ENCODE measurements around the gene NABP2.

The NABP2 gene

DNA sequence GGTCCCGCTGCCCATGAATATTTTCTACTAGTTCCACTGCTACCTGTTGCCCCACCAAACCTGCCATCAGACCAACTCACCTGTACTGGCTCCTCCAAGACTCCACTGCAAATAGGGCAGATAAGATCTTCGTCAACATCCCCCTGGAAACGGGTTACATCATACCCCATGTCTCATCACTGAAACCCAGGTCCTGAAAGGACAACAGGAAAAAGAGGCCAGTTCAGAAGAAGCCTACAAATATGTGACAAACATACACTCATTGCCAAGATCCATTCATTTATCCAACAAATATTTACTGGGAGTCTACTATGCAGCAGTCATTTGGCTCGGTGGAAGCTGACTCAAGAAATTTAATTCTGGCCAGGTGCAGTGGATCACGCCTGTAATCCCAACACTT, 10.3 kb upstream of the NABP2 start:
- DNase-seq (ENCODE audit: low read depth), result no peak
- no peak overlapping the region for H3K4me3 ChIP-seq (ENCODE audit: low read depth, low read length)
- TF ChIP-seq, protein P1, sequence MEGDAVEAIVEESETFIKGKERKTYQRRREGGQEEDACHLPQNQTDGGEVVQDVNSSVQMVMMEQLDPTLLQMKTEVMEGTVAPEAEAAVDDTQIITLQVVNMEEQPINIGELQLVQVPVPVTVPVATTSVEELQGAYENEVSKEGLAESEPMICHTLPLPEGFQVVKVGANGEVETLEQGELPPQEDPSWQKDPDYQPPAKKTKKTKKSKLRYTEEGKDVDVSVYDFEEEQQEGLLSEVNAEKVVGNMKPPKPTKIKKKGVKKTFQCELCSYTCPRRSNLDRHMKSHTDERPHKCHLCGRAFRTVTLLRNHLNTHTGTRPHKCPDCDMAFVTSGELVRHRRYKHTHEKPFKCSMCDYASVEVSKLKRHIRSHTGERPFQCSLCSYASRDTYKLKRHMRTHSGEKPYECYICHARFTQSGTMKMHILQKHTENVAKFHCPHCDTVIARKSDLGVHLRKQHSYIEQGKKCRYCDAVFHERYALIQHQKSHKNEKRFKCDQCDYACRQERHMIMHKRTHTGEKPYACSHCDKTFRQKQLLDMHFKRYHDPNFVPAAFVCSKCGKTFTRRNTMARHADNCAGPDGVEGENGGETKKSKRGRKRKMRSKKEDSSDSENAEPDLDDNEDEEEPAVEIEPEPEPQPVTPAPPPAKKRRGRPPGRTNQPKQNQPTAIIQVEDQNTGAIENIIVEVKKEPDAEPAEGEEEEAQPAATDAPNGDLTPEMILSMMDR (IDR thresholded peaks at IDR 0.05; ENCODE audit: insufficient read depth, low read depth, low read length, missing control alignments), result no peak

DNA sequence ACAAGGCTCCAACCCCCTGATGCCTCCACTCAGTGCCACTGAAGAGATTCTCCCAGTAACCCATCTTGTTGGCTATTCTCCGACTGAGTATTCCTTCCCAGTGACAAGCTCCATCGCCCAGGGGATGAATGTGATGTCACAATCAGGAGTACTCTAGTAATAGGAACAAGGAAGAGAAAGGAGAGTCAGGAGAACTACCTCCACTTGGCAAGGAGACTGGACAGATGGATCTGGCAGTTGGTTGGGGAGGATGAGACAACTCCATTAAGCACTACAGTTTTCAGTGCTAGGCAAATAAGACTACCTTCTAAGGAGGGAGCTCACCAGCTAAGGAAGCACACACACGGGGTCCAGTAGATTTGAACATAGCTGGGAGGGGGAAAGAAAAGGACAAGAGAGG, 7.7 kb upstream of the NABP2 start:
- no peak for DNase-seq (ENCODE audit: low read depth)
- TF ChIP-seq, protein P1 (IDR thresholded peaks at IDR 0.05; ENCODE audit: insufficient read depth, low read depth, low read length, missing control alignments), result no peak
- no peak overlapping the region for H3K4me3 ChIP-seq (ENCODE audit: low read depth, low read length)

DNA sequence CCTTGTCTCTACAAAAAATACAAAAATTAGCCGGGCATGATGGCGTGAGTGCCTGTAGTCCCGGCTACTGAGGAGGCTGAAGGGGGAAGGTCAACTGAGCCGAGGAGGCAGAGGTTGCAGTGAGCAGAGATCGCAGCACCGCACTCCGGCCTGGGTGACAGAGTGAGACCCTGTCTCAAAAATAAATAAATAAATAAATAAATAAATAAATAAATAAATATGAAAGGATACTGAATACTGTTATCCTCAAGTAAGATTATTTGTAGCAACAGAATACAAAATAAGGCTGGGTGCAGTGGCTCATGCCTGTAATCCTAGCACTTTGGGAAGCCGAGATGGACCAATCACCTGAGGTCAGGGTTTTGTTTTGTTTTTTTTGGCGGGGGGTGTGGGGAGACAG, 4.3 kb upstream of the NABP2 start:
- TF ChIP-seq, protein P1 (IDR thresholded peaks at IDR 0.05; ENCODE audit: insufficient read depth, low read depth, low read length, missing control alignments), result no peak
- H3K4me3 ChIP-seq (ENCODE audit: low read depth, low read length), result no peak overlapping the region
- DNase-seq (ENCODE audit: low read depth), result no peak

DNA sequence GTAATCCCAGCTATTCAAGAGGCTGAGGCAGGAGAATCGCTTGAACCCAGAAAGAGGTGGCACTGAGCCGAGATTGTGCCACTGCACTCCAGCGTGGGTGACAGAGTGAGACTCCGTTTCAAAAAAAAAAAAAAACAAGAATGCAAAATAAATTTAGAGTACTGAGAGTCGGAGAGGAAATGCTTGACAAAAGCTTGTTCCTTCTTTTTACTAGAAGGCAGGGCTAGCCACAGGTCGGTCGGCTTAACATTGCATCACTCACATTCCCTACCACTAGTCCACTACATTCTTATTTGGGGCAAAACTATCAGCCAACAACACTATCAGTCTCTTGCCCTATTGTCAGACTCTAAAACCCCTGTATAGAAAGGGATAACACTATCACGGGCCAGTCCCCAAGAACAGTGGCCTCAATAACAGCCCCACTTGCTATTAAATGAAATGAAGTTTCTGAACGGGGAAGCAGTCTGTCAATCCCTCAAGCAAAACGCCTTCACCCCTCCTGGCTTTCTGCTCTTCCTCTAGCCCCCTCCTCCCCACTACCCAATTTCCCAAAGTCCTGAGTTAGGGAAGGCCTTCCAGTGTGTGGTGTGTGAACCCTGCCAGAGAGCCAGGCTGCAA, 3.4 kb upstream of the NABP2 start:
- peak overlapping the region; percentile 77 for H3K4me3 ChIP-seq (ENCODE audit: low read depth, low read length)
- DNase-seq (ENCODE audit: low read depth), result peak; percentile 41
- TF ChIP-seq, protein P1 (IDR thresholded peaks at IDR 0.05; ENCODE audit: insufficient read depth, low read depth, low read length, missing control alignments), result no peak

DNA sequence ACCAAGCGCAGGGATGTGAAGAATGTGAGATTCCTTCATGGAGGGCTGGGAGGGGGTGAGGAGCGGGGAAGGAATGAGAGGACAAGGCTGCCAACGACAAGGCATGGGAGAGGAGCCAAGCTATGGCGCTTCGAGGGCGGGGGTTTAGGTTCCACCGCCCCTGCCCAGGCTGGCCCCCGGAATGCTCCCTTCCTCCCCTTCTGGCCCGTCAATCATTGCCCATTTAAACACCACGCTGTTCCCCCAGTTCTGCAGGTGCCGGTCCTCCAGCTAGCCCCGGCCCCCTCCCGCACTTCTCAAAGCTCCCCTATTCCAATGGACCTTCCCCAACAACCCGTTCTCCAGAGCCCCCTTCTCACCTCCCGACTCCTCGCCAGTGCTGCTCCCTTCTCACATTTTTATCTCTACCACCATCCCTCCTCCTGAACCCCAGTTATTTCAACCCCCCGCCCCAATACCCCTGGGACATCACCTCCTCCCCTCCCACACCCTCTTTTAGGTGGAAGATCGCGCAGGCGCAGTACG, 2.8 kb upstream of the NABP2 start:
- TF ChIP-seq, protein P1 (IDR thresholded peaks at IDR 0.05; ENCODE audit: insufficient read depth, low read depth, low read length, missing control alignments), result no peak
- H3K4me3 ChIP-seq (ENCODE audit: low read depth, low read length), result peak overlapping the region; percentile 77
- DNase-seq (ENCODE audit: low read depth), result no peak

DNA sequence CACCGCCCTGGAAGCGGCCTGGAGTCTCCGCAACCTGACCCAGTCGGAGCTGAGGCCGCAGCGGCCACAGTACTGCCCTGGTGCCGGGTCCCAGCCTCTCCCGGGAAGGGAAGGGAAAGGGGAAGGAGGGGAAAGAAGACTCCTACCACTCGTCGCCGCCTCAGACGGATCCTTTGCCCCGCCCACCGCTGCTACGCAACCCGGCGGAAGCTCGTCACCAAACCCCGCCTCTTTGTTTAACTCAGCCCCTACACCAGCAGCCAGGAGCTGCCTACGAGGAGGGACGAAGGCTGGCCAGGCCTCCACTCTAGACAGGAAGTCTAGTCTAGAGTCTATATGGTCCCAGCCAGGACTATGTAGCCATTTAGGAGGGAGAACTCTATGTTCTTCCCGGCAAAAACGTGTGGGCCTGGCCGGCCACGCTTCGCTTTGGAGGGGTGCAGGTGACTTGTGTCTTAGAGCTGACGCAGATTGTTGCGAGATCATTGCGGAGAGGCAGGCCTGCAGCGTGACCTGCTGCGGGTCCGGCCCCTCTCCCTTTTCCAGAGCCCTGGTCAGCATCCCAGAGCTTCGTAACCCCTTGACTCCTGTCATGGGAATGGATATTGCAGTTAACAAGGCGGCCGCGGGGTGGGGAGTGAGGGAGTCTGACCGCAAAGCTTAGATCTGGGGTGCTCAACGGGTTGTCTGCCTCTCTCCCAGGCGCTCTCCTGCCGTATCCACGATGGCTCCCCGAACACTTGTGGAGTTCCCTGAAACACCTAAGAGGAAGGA, 2.2 kb upstream of the NABP2 start, which contains the start of gene RNF41:
TSS of gene RNF41 (minus strand) at position 166 of the 774 bp plus-strand sequence. CDS start 7,875 bp downstream, outside the sequence.
- H3K4me3 ChIP-seq (ENCODE audit: low read depth, low read length), result peak within 1 kb of the TSS; percentile 77
- TF ChIP-seq, protein P1 (IDR thresholded peaks at IDR 0.05; ENCODE audit: insufficient read depth, low read depth, low read length, missing control alignments), result no peak
- peak; percentile 96 for DNase-seq (ENCODE audit: low read depth)

Data from GM12865 (cell line).